Caco-2 (cell line): ENCODE results near the gene PTDSS2. TPM values are rescaled to one million over a fixed set of nuclear protein-coding genes. Genes with fewer than 3 reads are reported as not detected.

Experiments
- BruUV-seq: library from RNA; stranded (reverse); fragments of 400-500 nt; replicated peaks from 2 replicates; lab custom pipeline; 2021; lab: Mats Ljungman, UMichigan
- CTCF ChIA-PET: fragments of 300-600 bp; sonication (Branson Sonifier 250); formaldehyde crosslinking; loops from one replicate; lab custom pipeline; 2022; ENCODE audit warnings: antibody characterized with exemption; lab: Charles Lee
- POLR2A ChIA-PET: fragments of 300-600 bp; sonication (Branson Sonifier 250); formaldehyde crosslinking; loops from one replicate; lab custom pipeline; 2022; ENCODE audit warnings: antibody characterized with exemption; lab: Charles Lee
- DNase-seq, 2 experiments: peaks; one replicate each; pipeline versions ENCODE4 v3.0.0 to v3.0.0-alpha.2; 2020 to 2022
- H3K27me3 ChIP-seq: replicated peaks from 2 replicates; pipeline ENCODE4 v1.6.0; 2011; ENCODE audit warnings: low read length; ENCODE audit not compliant: control insufficient read depth, insufficient read depth
- H3K36me3 ChIP-seq: 2 replicates; pipeline ENCODE4 v1.5.1; 2011; ENCODE audit warnings: low read length; ENCODE audit not compliant: control insufficient read depth, insufficient read depth
- H3K4me1 ChIP-seq: fragments of 250-450 bp; sonication (Bioruptor Pico); 2 replicates; pipeline ENCODE4 v1.5.1; 2020; ENCODE audit warnings: mild to moderate bottlenecking
- H3K4me3 ChIP-seq: 2 replicates; pipeline ENCODE4 v1.5.1; 2011; ENCODE audit warnings: low read depth, mild to moderate bottlenecking, control low read depth, low read length
- H3K9me3 ChIP-seq: fragments of 250-450 bp; sonication (Bioruptor Pico); 2 replicates; pipeline ENCODE4 v1.5.1; 2020; ENCODE audit warnings: mild to moderate bottlenecking, moderate library complexity
- H3K27ac Mint-ChIP-seq: one replicate; pipeline ENCODE4 v1.8.0; 2022; ENCODE audit warnings: mixed read lengths; ENCODE audit not compliant: unreplicated experiment
- H3K27me3 Mint-ChIP-seq: one replicate; pipeline ENCODE4 v1.8.0; 2022; ENCODE audit warnings: mixed read lengths; ENCODE audit not compliant: insufficient read depth, unreplicated experiment
- H3K36me3 Mint-ChIP-seq: one replicate; pipeline ENCODE4 v1.8.0; 2022; ENCODE audit warnings: mild to moderate bottlenecking, mixed read lengths; ENCODE audit not compliant: insufficient read depth, unreplicated experiment
- H3K4me1 Mint-ChIP-seq: one replicate; pipeline ENCODE4 v1.8.0; 2022; ENCODE audit warnings: low read depth, mixed read lengths; ENCODE audit not compliant: unreplicated experiment
- H3K4me3 Mint-ChIP-seq: one replicate; pipeline ENCODE4 v1.8.0; 2022; ENCODE audit warnings: mild to moderate bottlenecking, moderate library complexity, mixed read lengths; ENCODE audit not compliant: unreplicated experiment
- H3K9me3 Mint-ChIP-seq: one replicate; pipeline ENCODE4 v1.8.0; 2022; ENCODE audit warnings: mixed read lengths; ENCODE audit not compliant: unreplicated experiment
- intact Hi-C: fragments of 100-400 bp; cut with micrococcal nuclease; formaldehyde crosslinking; loops from one replicate; pipeline ENCODE4 v1.10.0; 2022; ENCODE audit not compliant: unreplicated experiment
- total RNA-seq: library from RNA; stranded (reverse); gene quantifications from 2 replicates; pipeline ENCODE4 v1.2.3, GENCODE V29; 2022
- TF ChIP-seq, protein P1 (sequence below), 2 experiments: fragments of 200-600 bp in 1 of 2; IDR thresholded peaks; 1 replicate in 1 of 2; 2 replicates in 1 of 2; pipeline versions ENCODE4 v1.5.1 to v1.8.0; 2011 to 2022; ENCODE audit warnings: antibody characterized with exemption in 1 of 2, control low read depth in 1 of 2, inconsistent platforms in 1 of 2, low read depth in 1 of 2, low read length in 1 of 2, mild to moderate bottlenecking in 1 of 2, moderate library complexity in 1 of 2; ENCODE audit not compliant: insufficient read depth in 1 of 2, severe bottlenecking in 1 of 2, unreplicated experiment in 1 of 2

Gene PTDSS2
- total RNA-seq, 1 experiment from 2014 or later: 44.3 TPM

DNA sequence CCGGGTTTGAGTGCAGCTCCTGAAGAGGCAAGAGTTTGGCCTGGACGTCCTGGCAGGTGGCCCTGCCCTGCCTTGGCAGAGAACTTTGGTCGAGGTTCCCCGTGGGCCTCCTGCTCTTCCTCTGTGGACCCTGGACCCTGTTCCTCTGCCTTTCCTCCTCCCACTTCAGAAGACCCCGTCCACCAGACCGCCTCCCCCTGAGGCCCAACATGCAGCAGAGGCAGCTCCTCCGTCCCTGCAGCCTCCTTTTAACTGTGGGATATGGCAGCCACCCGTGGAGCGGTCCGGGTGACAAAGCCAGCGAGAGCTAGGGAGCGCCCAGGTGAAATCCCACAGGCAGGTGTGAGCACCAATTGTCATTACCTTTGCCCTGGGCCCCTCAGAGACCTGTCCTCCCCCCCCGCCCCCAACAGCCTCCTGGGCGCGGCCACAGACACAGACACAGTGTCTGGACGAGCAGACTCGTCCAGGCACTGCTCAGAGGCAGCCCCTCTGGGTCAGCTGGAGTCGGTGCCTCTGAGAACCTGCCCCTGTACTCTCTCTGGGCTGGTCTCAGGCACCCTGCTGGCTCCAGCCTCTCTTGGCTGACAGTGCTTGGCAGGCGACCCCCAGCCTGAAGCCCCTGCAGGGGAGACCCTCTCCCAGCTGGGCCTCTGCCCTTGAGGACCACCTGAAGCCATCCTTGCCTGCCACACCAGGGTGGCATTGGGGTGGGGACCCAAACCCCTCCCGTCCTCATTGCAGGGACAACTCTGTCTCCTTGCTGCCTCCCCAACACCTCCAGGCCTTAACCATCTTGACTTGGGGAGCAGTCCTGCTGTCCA is 4.1 kb upstream of the PTDSS2 start:
- peaks cover 43% of the 10 kb centered on the region for H3K4me1 ChIP-seq
- no TSS peak for BruUV-seq
- H3K4me3 ChIP-seq: peak overlapping the region; percentile 16
- H3K27me3 ChIP-seq: no peaks in the 10 kb centered on the region
- Mint-ChIP-seq H3K36me3 (peaks cover 13% of the 10 kb centered on the region), H3K9me3 (no peaks in the 10 kb centered on the region), H3K27ac (peak overlapping the region; percentile 92), H3K27me3 (no peaks in the 10 kb centered on the region), H3K4me3 (peak overlapping the region; percentile 64), H3K4me1 (peaks cover 24% of the 10 kb centered on the region)
- TF ChIP-seq, protein P1, sequence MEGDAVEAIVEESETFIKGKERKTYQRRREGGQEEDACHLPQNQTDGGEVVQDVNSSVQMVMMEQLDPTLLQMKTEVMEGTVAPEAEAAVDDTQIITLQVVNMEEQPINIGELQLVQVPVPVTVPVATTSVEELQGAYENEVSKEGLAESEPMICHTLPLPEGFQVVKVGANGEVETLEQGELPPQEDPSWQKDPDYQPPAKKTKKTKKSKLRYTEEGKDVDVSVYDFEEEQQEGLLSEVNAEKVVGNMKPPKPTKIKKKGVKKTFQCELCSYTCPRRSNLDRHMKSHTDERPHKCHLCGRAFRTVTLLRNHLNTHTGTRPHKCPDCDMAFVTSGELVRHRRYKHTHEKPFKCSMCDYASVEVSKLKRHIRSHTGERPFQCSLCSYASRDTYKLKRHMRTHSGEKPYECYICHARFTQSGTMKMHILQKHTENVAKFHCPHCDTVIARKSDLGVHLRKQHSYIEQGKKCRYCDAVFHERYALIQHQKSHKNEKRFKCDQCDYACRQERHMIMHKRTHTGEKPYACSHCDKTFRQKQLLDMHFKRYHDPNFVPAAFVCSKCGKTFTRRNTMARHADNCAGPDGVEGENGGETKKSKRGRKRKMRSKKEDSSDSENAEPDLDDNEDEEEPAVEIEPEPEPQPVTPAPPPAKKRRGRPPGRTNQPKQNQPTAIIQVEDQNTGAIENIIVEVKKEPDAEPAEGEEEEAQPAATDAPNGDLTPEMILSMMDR (IDR thresholded peaks at IDR 0.05; ENCODE audit: insufficient read depth in 1 of 2, low read depth in 1 of 2, low read length in 1 of 2, severe bottlenecking in 1 of 2, unreplicated experiment in 1 of 2): no peak
- POLR2A ChIA-PET: interaction anchor here (0.8 kb wide), 1 partner anchor 24 kb away, joined by 5 read pairs; no protein-coding TSS in a partner anchor
- intact Hi-C loops: loop anchor here (5.0 to 10.0 kb wide), 3 partner anchors 51 to 239 kb away; partner anchors contain the start of genes B4GALNT4, BET1L, PKP3 and RIC8A
- H3K36me3 ChIP-seq: no peaks in the 10 kb centered on the region
- CTCF ChIA-PET: interaction anchor here (0.6 to 0.8 kb wide), 2 partner anchors 61 to 109 kb away, joined by 3 read pairs; partner anchors contain the start of gene RNH1
- DNase-seq: peak; percentile 68 to 86
- H3K9me3 ChIP-seq: no peaks in the 10 kb centered on the region

DNA sequence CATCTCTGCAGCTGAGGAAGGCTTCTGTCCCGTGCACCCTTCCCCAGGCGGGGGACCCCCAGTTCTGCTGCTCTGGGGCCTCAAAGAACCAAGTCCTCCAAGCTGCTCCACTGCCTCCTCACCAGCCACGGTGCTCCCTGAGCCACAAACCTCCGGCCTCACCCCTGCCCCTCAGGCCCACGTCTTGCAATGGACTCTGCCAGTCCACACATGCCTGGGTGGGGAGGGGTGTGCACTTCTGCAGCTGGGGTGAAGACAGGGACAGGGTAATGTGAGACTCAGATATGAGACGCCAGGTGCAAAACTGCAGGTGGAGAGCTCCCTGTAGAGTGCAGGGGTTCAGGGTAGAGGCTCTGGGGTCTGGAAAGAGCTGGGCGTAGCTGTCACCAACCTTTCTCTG is 3.2 kb upstream of the PTDSS2 start:
- H3K4me3 ChIP-seq: no peak overlapping the region
- H3K4me3 Mint-ChIP-seq: peak overlapping the region; percentile 64
- no peaks in the 10 kb centered on the region for H3K9me3 Mint-ChIP-seq
- H3K4me1 ChIP-seq: peaks cover 49% of the 10 kb centered on the region
- TF ChIP-seq, protein P1 (IDR thresholded peaks at IDR 0.05; ENCODE audit: insufficient read depth in 1 of 2, low read depth in 1 of 2, low read length in 1 of 2, severe bottlenecking in 1 of 2, unreplicated experiment in 1 of 2): no peak
- peaks cover 13% of the 10 kb centered on the region for H3K36me3 Mint-ChIP-seq
- H3K9me3 ChIP-seq: no peaks in the 10 kb centered on the region
- BruUV-seq: no TSS peak
- peaks cover 32% of the 10 kb centered on the region for H3K4me1 Mint-ChIP-seq
- no peaks in the 10 kb centered on the region for H3K27me3 ChIP-seq
- H3K36me3 ChIP-seq: no peaks in the 10 kb centered on the region
- DNase-seq: no peak
- intact Hi-C loops: loop anchor here (5.0 to 10.0 kb wide), 3 partner anchors 52 to 240 kb away; partner anchors contain the start of genes B4GALNT4, BET1L, PKP3 and RIC8A
- H3K27ac Mint-ChIP-seq: peak overlapping the region; percentile 92
- ChIA-PET POLR2A (no interaction called here), CTCF (interaction anchor here (0.5 to 4.3 kb wide), 4 partner anchors 17 to 139 kb away, joined by 3 to 43 read pairs (median 10); partner anchors contain the start of genes B4GALNT4 and IFITM2)
- no peaks in the 10 kb centered on the region for H3K27me3 Mint-ChIP-seq
